ENCODE data around the gene FAM177B. TPM values are rescaled to one million over a fixed set of nuclear protein-coding genes. Genes with fewer than 3 reads are reported as not detected.

Gene FAM177B
- polyA plus RNA-seq, 1 experiment: not detected

- ChIA-PET POLR2A (no interaction called here), CTCF (interaction anchor here (0.9 to 2.4 kb wide), 4 partner anchors 283 to 334 kb away, joined by 6 to 23 read pairs (median 8); no protein-coding TSS in a partner anchor)
- H3K27ac ChIP-seq (ENCODE audit: low read depth, low read length): no peak overlapping the region
- H3K27me3 ChIP-seq (ENCODE audit: control insufficient read depth, insufficient read depth, low read length): no peaks in the 10 kb centered on the region
- no peak for DNase-seq (ENCODE audit: low read depth, low spot score)
- no peak overlapping the region for H3K4me3 ChIP-seq (ENCODE audit: low read depth, low read length)
- H3K9me3 ChIP-seq (ENCODE audit: control insufficient read depth, insufficient read depth, low read length): no peaks in the 10 kb centered on the region; the same call in 1 of the 2 replicates
- TF ChIP-seq, protein P1, sequence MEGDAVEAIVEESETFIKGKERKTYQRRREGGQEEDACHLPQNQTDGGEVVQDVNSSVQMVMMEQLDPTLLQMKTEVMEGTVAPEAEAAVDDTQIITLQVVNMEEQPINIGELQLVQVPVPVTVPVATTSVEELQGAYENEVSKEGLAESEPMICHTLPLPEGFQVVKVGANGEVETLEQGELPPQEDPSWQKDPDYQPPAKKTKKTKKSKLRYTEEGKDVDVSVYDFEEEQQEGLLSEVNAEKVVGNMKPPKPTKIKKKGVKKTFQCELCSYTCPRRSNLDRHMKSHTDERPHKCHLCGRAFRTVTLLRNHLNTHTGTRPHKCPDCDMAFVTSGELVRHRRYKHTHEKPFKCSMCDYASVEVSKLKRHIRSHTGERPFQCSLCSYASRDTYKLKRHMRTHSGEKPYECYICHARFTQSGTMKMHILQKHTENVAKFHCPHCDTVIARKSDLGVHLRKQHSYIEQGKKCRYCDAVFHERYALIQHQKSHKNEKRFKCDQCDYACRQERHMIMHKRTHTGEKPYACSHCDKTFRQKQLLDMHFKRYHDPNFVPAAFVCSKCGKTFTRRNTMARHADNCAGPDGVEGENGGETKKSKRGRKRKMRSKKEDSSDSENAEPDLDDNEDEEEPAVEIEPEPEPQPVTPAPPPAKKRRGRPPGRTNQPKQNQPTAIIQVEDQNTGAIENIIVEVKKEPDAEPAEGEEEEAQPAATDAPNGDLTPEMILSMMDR (IDR thresholded peaks at IDR 0.05; ENCODE audit: low read depth, low read length): no peak
Measured at GRCh38 chr1:222798975-222799374, 62.0 kb downstream of the FAM177B start.

Other genes with a start within 250 kb of the FAM177B start
- 0.04 and 0.30 TPM in 2 replicates for gene HHIPL2, start 189.1 kb upstream of the FAM177B start, polyA plus RNA-seq (2011; rRNA removed)
- 4.9 and 7.3 TPM in 2 replicates for gene TAF1A, start 147.3 kb upstream of the FAM177B start, polyA plus RNA-seq (2011; rRNA removed)
- 47.2 and 53.6 TPM in 2 replicates for gene MIA3, start 119.1 kb upstream of the FAM177B start, polyA plus RNA-seq (2011; rRNA removed)
- gene AIDA, start 24.7 kb upstream of the FAM177B start, polyA plus RNA-seq (2011; rRNA removed): 81.5 and 112 TPM in 2 replicates
- 8.6 and 9.0 TPM in 2 replicates for gene BROX, start 24.6 kb upstream of the FAM177B start, polyA plus RNA-seq (2011; rRNA removed)
- 5.3 and 6.2 TPM in 2 replicates for gene DISP1, start 77.8 kb downstream of the FAM177B start, polyA plus RNA-seq (2011; rRNA removed)